D341Med (cell line): ENCODE data around the gene NSMCE4A.
"Not testable (repeated sequence)": the region's sequence is repeated elsewhere in the genome, so short reads cannot be mapped to it uniquely, and the experiment has no call there.

Experiments used
- DNase-seq: peaks from one replicate; pipeline ENCODE4 v3.0.0; 2012; ENCODE audit warnings: low spot score

NSMCE4A gene

GRCh38 chr10:121935702-121936101, 39.3 kb downstream of the NSMCE4A start:
- DNase-seq, result no peak

GRCh38 chr10:121930268-121931085, 44.5 kb downstream of the NSMCE4A start:
- not testable (repeated sequence) for DNase-seq

GRCh38 chr10:121929585-121930267, 45.3 kb downstream of the NSMCE4A start:
- not testable (repeated sequence) for DNase-seq

GRCh38 chr10:121928528-121928884, 46.5 kb downstream of the NSMCE4A start:
- DNase-seq, result no peak

GRCh38 chr10:121927841-121928527, 47.0 kb downstream of the NSMCE4A start, which contains the start of gene ATE1:
ATE1 (minus strand) TSS chr10:121928031; CDS start chr10:121927949, 82 bp downstream.
- peak; percentile 88 for DNase-seq

GRCh38 chr10:121927318-121927840, 47.6 kb downstream of the NSMCE4A start:
- DNase-seq, result peak; percentile 54

DNA sequence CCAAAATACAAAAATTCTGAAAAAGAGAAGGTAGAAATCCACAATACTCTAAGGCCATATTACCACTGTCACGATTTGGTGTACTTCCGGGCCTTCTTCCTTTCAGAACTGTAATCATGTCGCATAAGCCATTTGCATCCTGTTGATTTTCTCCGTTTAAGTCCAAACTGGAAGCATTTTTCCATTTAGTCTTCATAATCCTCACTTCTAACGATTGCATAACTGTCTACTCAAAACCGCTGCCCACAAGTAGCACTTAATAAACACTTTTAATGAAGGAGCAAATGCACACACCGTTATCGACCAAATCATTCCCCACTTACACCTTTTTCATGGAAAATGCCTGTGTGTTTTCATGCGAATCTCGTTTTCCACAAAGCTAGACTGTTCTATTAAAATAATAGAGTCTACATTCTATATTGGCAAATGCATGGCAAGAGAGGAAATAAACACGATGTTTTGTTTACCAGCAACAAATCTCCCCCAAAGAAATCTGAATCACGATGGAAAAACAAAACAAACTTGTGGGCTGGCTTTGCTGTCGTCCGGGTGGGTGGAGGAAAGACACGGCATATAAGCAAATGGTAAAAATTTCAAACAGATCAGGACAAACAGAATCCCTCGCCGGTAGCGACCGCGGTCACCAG, 48.2 kb downstream of the NSMCE4A start:
- no peak for DNase-seq

DNA sequence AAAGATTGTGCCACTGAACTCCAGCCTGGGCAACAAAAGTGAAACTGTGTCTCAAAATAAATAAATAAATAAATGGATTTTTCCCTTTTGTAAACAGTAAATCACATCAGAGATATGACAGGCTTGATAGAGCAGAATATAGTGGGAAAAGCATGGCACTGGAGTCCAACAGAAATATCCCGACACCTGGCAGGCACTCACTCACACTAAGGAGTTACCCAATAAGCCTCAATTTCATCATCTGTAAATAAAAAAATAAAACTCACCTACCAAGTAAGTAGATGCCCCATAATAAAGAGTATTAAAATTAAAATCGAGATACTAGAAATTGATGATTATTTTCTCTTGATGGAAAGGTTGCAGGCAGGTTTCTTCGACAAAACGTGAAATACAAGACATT, 48.9 kb downstream of the NSMCE4A start:
- DNase-seq, result no peak

DNA sequence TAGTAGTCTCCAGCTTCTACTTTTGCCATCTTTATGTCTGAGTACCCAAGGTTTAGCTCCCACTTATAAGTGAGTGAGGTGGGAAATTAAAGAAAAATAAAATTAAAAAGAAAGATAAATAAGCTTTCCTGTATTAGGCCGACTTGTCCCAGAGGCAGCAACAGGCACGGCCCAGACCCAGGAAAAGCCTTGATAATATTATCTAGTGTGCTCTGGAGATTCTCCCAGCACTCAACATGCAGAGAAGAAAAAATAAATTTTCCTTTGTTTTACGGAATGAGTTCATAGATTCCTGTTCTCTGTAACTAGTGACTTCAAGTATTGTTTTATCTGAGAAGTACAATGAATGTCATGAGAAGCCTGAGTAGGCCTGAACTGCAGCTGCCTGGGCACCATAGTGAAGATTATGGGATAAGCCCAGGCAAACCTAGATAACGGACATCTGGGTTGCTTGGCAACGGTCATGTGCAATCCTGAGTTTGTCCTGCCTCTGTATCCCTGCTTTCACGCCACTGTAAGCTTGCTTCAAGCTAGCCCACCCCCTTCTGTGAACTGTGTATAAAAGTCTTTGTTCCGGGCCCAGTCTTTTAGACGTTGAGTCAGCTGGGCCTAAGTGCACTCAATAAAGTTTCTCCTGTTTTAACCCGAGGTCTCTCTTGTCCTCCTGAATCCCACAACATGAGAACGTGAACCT, 53.6 kb downstream of the NSMCE4A start:
- DNase-seq, result no peak

DNA sequence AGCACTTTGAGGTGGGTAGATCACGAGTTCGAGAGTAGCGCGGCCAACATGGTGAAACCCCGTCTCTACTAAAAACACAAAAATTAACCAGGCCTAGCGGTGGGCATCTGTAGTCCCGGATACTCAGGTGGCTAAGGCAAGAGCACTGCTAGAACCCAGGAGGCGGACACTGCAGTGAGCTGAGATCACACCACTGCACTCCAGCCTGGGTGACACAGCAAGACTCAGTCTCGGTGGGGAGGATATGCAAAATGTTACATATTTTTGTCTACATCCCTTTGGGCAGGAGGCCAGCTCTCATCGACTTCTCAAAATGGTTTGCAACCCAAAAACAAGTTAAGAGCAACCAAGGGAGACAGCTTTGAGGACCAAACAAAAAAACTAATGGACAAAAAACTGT, 55.4 kb downstream of the NSMCE4A start:
- DNase-seq, result no peak

GRCh38 chr10:121918800-121919199, 56.2 kb downstream of the NSMCE4A start:
- DNase-seq, result not testable (repeated sequence)

GRCh38 chr10:121914661-121915060, 60.4 kb downstream of the NSMCE4A start:
- DNase-seq, result no peak

DNA sequence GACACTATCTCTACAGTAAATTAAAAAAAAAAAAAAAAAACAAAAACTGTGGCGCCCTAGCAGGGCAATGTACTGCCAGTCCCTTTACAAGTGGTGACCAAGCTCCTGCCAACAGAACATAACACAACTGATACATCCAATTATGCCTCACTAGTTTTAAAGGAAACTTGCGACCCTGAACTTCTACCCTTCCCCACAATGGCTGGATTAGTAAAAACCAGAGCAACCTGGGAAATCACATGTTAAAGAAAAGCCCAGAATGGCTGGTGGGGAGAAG, 63.7 kb downstream of the NSMCE4A start:
- DNase-seq, result no peak

DNA sequence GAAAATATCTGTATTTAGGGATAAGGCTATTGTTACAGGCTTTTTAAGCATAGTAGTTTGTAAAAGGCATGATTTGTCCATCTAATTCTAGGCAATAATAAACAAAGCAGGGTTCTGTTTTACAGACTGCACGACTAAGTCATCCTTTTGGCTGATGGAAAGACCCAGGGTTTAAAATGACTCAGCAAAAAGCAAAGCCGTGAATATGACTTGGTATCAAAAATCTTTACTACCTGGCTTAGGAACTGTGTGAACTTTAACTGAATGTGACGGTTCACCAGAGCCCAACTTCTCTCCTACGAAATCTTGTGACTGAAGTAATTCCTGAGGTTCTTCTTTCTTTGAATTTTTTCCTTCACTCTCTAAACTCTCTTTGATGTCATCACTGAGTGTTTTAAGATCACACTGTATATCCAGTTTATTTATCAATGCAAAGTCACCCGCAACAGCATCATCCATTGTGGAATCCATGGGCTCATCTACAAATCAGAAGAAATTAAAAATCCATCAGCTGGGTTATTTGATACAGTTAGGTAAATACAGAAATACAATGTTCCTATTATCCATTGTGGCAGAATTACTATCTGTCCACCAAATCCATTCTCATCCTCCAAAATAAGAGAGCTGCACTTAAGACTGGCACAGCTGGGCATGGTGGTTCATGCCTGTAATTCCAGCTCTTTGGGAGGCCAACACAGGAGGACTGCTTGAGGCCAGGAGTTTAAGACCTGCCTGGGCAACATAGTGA, 64.2 kb downstream of the NSMCE4A start:
- no peak for DNase-seq
